ENCODE measurements around the gene MARCKS.

The MARCKS gene

GRCh38 chr6:113821445-113821844 lies 35.7 kb upstream of the MARCKS start:
- DNase-seq (ENCODE audit: low spot score): no peak
- no peak for TF ChIP-seq CTCF (IDR thresholded peaks at IDR 0.05; ENCODE audit: borderline replicate concordance, control extremely low read depth, extremely low read depth, insufficient read depth, missing control alignments)
- in situ Hi-C loops (cut with MboI; ENCODE audit: low sequenced_read_pairs, unreplicated experiment): no loop called here

DNA sequence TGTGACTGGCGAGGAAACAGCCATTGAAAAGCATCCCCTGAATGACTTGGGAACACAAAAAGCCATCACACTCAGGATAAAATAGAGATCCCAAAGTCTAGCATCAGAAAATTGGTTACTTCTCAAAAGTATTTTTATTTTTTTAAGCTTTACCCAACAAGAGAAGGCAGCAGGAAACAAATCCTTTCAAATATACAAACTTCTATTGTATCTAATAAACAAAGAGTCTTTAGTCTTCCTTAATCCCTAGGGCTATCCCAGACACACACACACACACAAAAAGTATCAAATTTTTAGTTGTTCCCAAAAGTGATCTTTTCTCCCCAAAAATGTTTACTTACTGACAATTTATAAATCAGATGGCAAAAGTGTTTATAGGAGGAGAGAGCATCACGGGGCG lies 33.2 kb upstream of the MARCKS start:
- TF ChIP-seq CTCF (IDR thresholded peaks at IDR 0.05; ENCODE audit: borderline replicate concordance, control extremely low read depth, extremely low read depth, insufficient read depth, missing control alignments): no peak
- DNase-seq (ENCODE audit: low spot score): no peak
- in situ Hi-C loops (cut with MboI; ENCODE audit: low sequenced_read_pairs, unreplicated experiment): no loop called here

- in situ Hi-C loops (cut with MboI; ENCODE audit: low sequenced_read_pairs, unreplicated experiment): no loop called here
- no peak for TF ChIP-seq CTCF (IDR thresholded peaks at IDR 0.05; ENCODE audit: borderline replicate concordance, control extremely low read depth, extremely low read depth, insufficient read depth, missing control alignments)
- no peak for DNase-seq (ENCODE audit: low spot score)
These were observed 32.7 kb upstream of the MARCKS start for GRCh38 chr6:113824411-113824810.

GRCh38 chr6:113824866-113825265 lies 32.3 kb upstream of the MARCKS start:
- no peak for DNase-seq (ENCODE audit: low spot score)
- TF ChIP-seq CTCF (IDR thresholded peaks at IDR 0.05; ENCODE audit: borderline replicate concordance, control extremely low read depth, extremely low read depth, insufficient read depth, missing control alignments): no peak
- in situ Hi-C loops (cut with MboI; ENCODE audit: low sequenced_read_pairs, unreplicated experiment): no loop called here

GRCh38 chr6:113825781-113826180 lies 31.4 kb upstream of the MARCKS start:
- DNase-seq (ENCODE audit: low spot score): no peak
- no peak for TF ChIP-seq CTCF (IDR thresholded peaks at IDR 0.05; ENCODE audit: borderline replicate concordance, control extremely low read depth, extremely low read depth, insufficient read depth, missing control alignments)
- in situ Hi-C loops (cut with MboI; ENCODE audit: low sequenced_read_pairs, unreplicated experiment): no loop called here

DNA sequence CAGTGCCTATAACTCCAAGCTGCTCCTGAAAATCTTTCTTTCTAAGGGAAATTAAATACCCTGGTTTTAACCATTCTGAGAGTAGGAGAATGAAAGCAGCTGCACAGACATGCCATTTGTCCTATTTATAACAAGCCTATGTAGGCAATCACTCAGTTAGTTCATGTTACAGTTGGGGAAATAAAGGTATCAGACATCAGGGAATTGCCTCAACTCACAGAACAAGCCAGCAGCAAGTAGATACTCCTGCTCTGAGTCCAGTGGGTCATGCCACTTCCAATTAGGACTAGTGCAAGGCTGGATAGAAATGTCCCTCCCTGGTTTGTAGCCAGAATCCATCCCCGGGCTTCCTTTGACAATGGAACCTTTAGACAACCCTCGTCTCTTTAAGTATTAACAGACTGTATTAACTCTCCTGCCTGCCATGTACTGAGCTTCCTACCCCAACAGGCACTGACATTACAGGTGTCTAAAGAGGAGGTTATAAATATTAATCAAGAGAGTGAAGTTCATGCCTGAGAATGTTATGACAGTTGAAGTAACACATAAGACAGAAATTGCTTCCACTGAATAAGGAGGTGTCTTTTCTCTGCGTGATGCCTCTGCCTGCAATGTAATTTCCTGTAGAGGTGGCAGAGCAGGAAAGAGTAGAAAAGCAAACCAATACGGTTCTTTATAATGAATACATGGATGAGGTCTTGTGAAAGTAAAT lies 28.0 kb upstream of the MARCKS start:
- DNase-seq (ENCODE audit: low spot score): no peak
- no peak for TF ChIP-seq CTCF (IDR thresholded peaks at IDR 0.05; ENCODE audit: borderline replicate concordance, control extremely low read depth, extremely low read depth, insufficient read depth, missing control alignments)
- in situ Hi-C loops (cut with MboI; ENCODE audit: low sequenced_read_pairs, unreplicated experiment): no loop called here
